Activated naive CD4-positive, alpha-beta T cell treated with Interleukin-2 at 50 U/mL for 16 hours (primary cell): Measurements from ENCODE around the gene DENND5A.
"Not testable (repeated sequence)": the region's sequence is repeated elsewhere in the genome, so short reads cannot be mapped to it uniquely, and the experiment has no call there.

Experiments
- DNase-seq: peaks from one replicate; pipeline ENCODE4 v3.0.0-alpha.2; 2020

The DENND5A gene

GRCh38 chr11:9133956-9134355 lies 131.2 kb downstream of the DENND5A start:
- DNase-seq: no peak

- DNase-seq: no peak
Measured at GRCh38 chr11:9132203-9132878, 132.8 kb downstream of the DENND5A start.

GRCh38 chr11:9130297-9130696 lies 134.9 kb downstream of the DENND5A start:
- no peak for DNase-seq

- no peak for DNase-seq
Measured at GRCh38 chr11:9126636-9127035, 138.5 kb downstream of the DENND5A start.

GRCh38 chr11:9125185-9125886 lies 139.8 kb downstream of the DENND5A start:
- no peak for DNase-seq

- DNase-seq: no peak
Measured at GRCh38 chr11:9123595-9124304, 141.4 kb downstream of the DENND5A start.

GRCh38 chr11:9121469-9121796 lies 143.7 kb downstream of the DENND5A start:
- DNase-seq: no peak

GRCh38 chr11:9120664-9121468 lies 144.3 kb downstream of the DENND5A start:
- DNase-seq: no peak

- DNase-seq: no peak
Measured at GRCh38 chr11:9118277-9118676, 146.9 kb downstream of the DENND5A start.

- DNase-seq: no peak
Measured at GRCh38 chr11:9112075-9112474, 153.1 kb downstream of the DENND5A start.

- DNase-seq: no peak
Measured at GRCh38 chr11:9109858-9110731, 155.1 kb downstream of the DENND5A start.

- no peak for DNase-seq
Measured at GRCh38 chr11:9104580-9104979, 160.6 kb downstream of the DENND5A start.

- DNase-seq: no peak
Measured at GRCh38 chr11:9103542-9104276, 161.4 kb downstream of the DENND5A start.

- no peak for DNase-seq
Measured at GRCh38 chr11:9099617-9100016, 165.5 kb downstream of the DENND5A start.

GRCh38 chr11:9098455-9098854 lies 166.7 kb downstream of the DENND5A start:
- DNase-seq: not testable (repeated sequence)

- DNase-seq: not testable (repeated sequence)
Measured at GRCh38 chr11:9097186-9097943, 167.8 kb downstream of the DENND5A start.

GRCh38 chr11:9096427-9096826 lies 168.7 kb downstream of the DENND5A start:
- DNase-seq: no peak

- DNase-seq: no peak
Measured at GRCh38 chr11:9095421-9095820, 169.7 kb downstream of the DENND5A start.

GRCh38 chr11:9094420-9094819 lies 170.7 kb downstream of the DENND5A start:
- no peak for DNase-seq
